Endodermal cell (in vitro differentiated cells): ENCODE data around the gene CAPN11. TPM values are rescaled to one million over a fixed set of nuclear protein-coding genes. Genes with fewer than 3 reads are reported as not detected.
A peak's percentile ranks its signal among the peaks of the same experiment; 100 is the strongest.

Experiments
- DNase-seq: peaks from one replicate; pipeline ENCODE4 v3.0.0-alpha.2; 2017
- H3K27ac ChIP-seq: 2 replicates; pipeline ENCODE4 v1.5.1; 2013; ENCODE audit warnings: mild to moderate bottlenecking, low read depth, low read length, moderate library complexity
- H3K27me3 ChIP-seq: 2 replicates; pipeline ENCODE4 v1.6.1; 2013; ENCODE audit warnings: mild to moderate bottlenecking, low read length, moderate library complexity; ENCODE audit not compliant: insufficient read depth, control insufficient read depth, poor library complexity, severe bottlenecking
- H3K36me3 ChIP-seq: 2 replicates; pipeline ENCODE4 v1.7.0; 2013; ENCODE audit warnings: mild to moderate bottlenecking, low read length, moderate library complexity; ENCODE audit not compliant: control insufficient read depth, insufficient read depth
- H3K4me1 ChIP-seq: one replicate; pipeline ENCODE4 v1.7.0; 2013; ENCODE audit warnings: low read length; ENCODE audit not compliant: control insufficient read depth, insufficient read depth
- H3K4me3 ChIP-seq: 2 replicates; pipeline ENCODE4 v1.5.1; 2013; ENCODE audit warnings: mild to moderate bottlenecking, low read length, moderate library complexity
- H3K9ac ChIP-seq: 2 replicates; pipeline ENCODE4 v1.6.1; 2013; ENCODE audit warnings: mild to moderate bottlenecking, low read length, moderate library complexity; ENCODE audit not compliant: poor library complexity, severe bottlenecking; ENCODE audit errors: extremely low read depth
- H3K9me3 ChIP-seq: 2 replicates; pipeline ENCODE4 v1.6.1; 2013; ENCODE audit warnings: mild to moderate bottlenecking, low read length, moderate library complexity; ENCODE audit not compliant: control insufficient read depth
- H3K27ac Mint-ChIP-seq: 2 replicates; pipeline ENCODE4 v1.8.0; 2020; ENCODE audit warnings: mixed read lengths
- H3K27me3 Mint-ChIP-seq: 2 replicates; pipeline ENCODE4 v1.8.0; 2021; ENCODE audit warnings: mild to moderate bottlenecking, mixed read lengths; ENCODE audit not compliant: insufficient read depth
- H3K36me3 Mint-ChIP-seq: 2 replicates; pipeline ENCODE4 v1.8.0; 2020; ENCODE audit warnings: low read depth, mixed read lengths
- H3K4me1 Mint-ChIP-seq: 2 replicates; pipeline ENCODE4 v1.8.0; 2020; ENCODE audit warnings: mixed read lengths
- H3K4me3 Mint-ChIP-seq: 2 replicates; pipeline ENCODE4 v1.8.0; 2020; ENCODE audit warnings: mild to moderate bottlenecking, moderate library complexity, mixed read lengths
- H3K9me3 Mint-ChIP-seq: 2 replicates; pipeline ENCODE4 v1.8.0; 2020; ENCODE audit warnings: mild to moderate bottlenecking, mixed read lengths
- CTCF ChIP-seq: fragments of 200-600 bp; sonication (generic); conservative IDR thresholded peaks from 2 replicates; pipeline ENCODE4 v1.5.0; 2021; ENCODE audit warnings: antibody characterized with exemption, mild to moderate bottlenecking
- WGBS, 2 experiments: methylation state at CpG; one replicate each; pipeline versions ENCODE4 v1.1.5 to v1.1.7; 2013; ENCODE audit warnings: missing lambda C conversion rate in 2 of 2, mixed read lengths in 1 of 2; ENCODE audit not compliant: insufficient coverage in 1 of 2, insufficient read length in 1 of 2; 5-methylcytosine and 5-hydroxymethylcytosine counted together
- total RNA-seq, 2 donors: library from RNA; stranded (reverse); fragmentation: NEBNext Ultra II Directional in 1 of 2; extraction: Animal tissue kit (Norgen Biotek cat#: 25700) in 1 of 2; gene quantifications; 2 replicates in 1 of 2; 3 replicates in 1 of 2; pipeline ENCODE4 v1.2.1, GENCODE V29; 2021

CAPN11 gene
- total RNA-seq, 2 donors from 2014 or later: 0.53 to 1.2 TPM

- H3K27ac ChIP-seq: no peak overlapping the region
- Mint-ChIP-seq H3K27ac (peak overlapping the region; percentile 77), H3K4me1 (peaks cover 14% of the 10 kb centered on the region), H3K27me3 (peaks cover 20% of the 10 kb centered on the region), H3K9me3 (no peaks in the 10 kb centered on the region), H3K36me3 (no peaks in the 10 kb centered on the region), H3K4me3 (no peak overlapping the region)
- WGBS, 2 experiments: 48 to 58% methylated on average over 2 to 15 of the region's 16 CpGs
- no peak overlapping the region for H3K4me3 ChIP-seq
- H3K9ac ChIP-seq: no peak overlapping the region
- peak; percentile 11 for TF ChIP-seq CTCF
- no peaks in the 10 kb centered on the region for H3K9me3 ChIP-seq
- no peaks in the 10 kb centered on the region for H3K27me3 ChIP-seq
- DNase-seq: peak; percentile 76
- no peaks in the 10 kb centered on the region for H3K36me3 ChIP-seq
- H3K4me1 ChIP-seq: no peaks in the 10 kb centered on the region
These were observed 8.1 kb downstream of the CAPN11 start for GRCh38 chr6:44166591-44167184.

GRCh38 chr6:44167567-44167966 lies 8.9 kb downstream of the CAPN11 start:
- 95 to 100% methylated on average over 1 of the region's 1 CpG for WGBS, 2 experiments
- Histone ChIP-seq H3K4me1 (no peaks in the 10 kb centered on the region), H3K9ac (no peak overlapping the region), H3K36me3 (no peaks in the 10 kb centered on the region), H3K4me3 (no peak overlapping the region), H3K9me3 (no peaks in the 10 kb centered on the region), H3K27me3 (no peaks in the 10 kb centered on the region), H3K27ac (no peak overlapping the region)
- Mint-ChIP-seq H3K27me3 (peaks cover 19% of the 10 kb centered on the region), H3K9me3 (no peaks in the 10 kb centered on the region), H3K4me1 (peaks cover 14% of the 10 kb centered on the region), H3K36me3 (no peaks in the 10 kb centered on the region), H3K4me3 (no peak overlapping the region), H3K27ac (no peak overlapping the region)
- DNase-seq: no peak
- TF ChIP-seq CTCF: no peak

- Histone ChIP-seq H3K27ac (no peak overlapping the region), H3K9me3 (no peaks in the 10 kb centered on the region), H3K4me1 (no peaks in the 10 kb centered on the region), H3K27me3 (no peaks in the 10 kb centered on the region), H3K4me3 (no peak overlapping the region), H3K9ac (no peak overlapping the region), H3K36me3 (no peaks in the 10 kb centered on the region)
- H3K27me3 Mint-ChIP-seq: peaks cover 17% of the 10 kb centered on the region
- H3K4me1 Mint-ChIP-seq: peaks cover 14% of the 10 kb centered on the region
- H3K9me3 Mint-ChIP-seq: no peaks in the 10 kb centered on the region
- no peak overlapping the region for H3K27ac Mint-ChIP-seq
- WGBS, 2 experiments: 91 to 99% methylated on average over 8 to 9 of the region's 9 CpGs
- H3K36me3 Mint-ChIP-seq: no peaks in the 10 kb centered on the region
- no peak for TF ChIP-seq CTCF
- no peak overlapping the region for H3K4me3 Mint-ChIP-seq
- DNase-seq: no peak
These were observed 10.5 kb downstream of the CAPN11 start for GRCh38 chr6:44169154-44169553.
